PC-3 (cell line): ENCODE measurements around the gene SLC45A1. TPM values are rescaled to one million over a fixed set of nuclear protein-coding genes. Genes with fewer than 3 reads are reported as not detected.

Experiments
- ATAC-seq: fragments of 200-7000 bp; cut with Tn5 transposase; 2 replicates; pipeline ENCODE4 v1.9.1; 2020; ENCODE audit warnings: mild to moderate bottlenecking, moderate library complexity
- BruUV-seq: library from RNA; stranded (reverse); fragments of 400-500 nt; replicated peaks from 2 replicates; lab custom pipeline; 2021; lab: Mats Ljungman, UMichigan
- CTCF ChIA-PET: fragments of 300-600 bp; sonication (Branson Sonifier 250); formaldehyde crosslinking; loops from one replicate; lab custom pipeline; 2022; ENCODE audit warnings: antibody characterized with exemption; lab: Charles Lee
- POLR2A ChIA-PET: fragments of 300-600 bp; sonication (Branson Sonifier 250); formaldehyde crosslinking; loops from one replicate; lab custom pipeline; 2022; ENCODE audit warnings: antibody characterized with exemption; ENCODE audit not compliant: unreplicated experiment; lab: Charles Lee
- DNase-seq: peaks from one replicate; pipeline ENCODE4 v3.0.0-alpha.2; 2015
- H2AFZ ChIP-seq: fragments of 300-600 bp; sonication (generic); 2 replicates; pipeline ENCODE4 v1.6.0; 2016; ENCODE audit warnings: antibody characterized with exemption, low read length
- H3F3A ChIP-seq: fragments of 300-600 bp; sonication (generic); one replicate; pipeline ENCODE4 v1.6.0; 2017; ENCODE audit warnings: antibody characterized with exemption, low read length, control low read depth, mild to moderate bottlenecking; ENCODE audit not compliant: unreplicated experiment
- H3K27ac ChIP-seq: fragments of 300-600 bp; sonication (generic); 2 replicates; pipeline ENCODE4 v1.5.1; 2016; ENCODE audit warnings: mild to moderate bottlenecking, low read length
- H3K27me3 ChIP-seq: fragments of 300-600 bp; sonication (generic); 2 replicates; pipeline ENCODE4 v1.6.1; 2016; ENCODE audit warnings: low read length, mixed read lengths
- H3K36me3 ChIP-seq: fragments of 300-600 bp; sonication (generic); 2 replicates; pipeline ENCODE4 v1.6.1; 2016; ENCODE audit warnings: low read depth, mixed run types, low read length, mixed read lengths
- H3K4me1 ChIP-seq: fragments of 300-600 bp; sonication (generic); 2 replicates; pipeline ENCODE4 v1.5.1; 2016; ENCODE audit warnings: low read length; ENCODE audit not compliant: insufficient read depth
- H3K4me2 ChIP-seq: fragments of 300-600 bp; sonication (generic); 2 replicates; pipeline ENCODE4 v1.6.0; 2016; ENCODE audit warnings: low read length
- H3K4me3 ChIP-seq: fragments of 300-600 bp; sonication (generic); 2 replicates; pipeline ENCODE4 v1.5.1; 2016; ENCODE audit warnings: mild to moderate bottlenecking, low read length, mixed read lengths
- H3K79me2 ChIP-seq: fragments of 300-600 bp; sonication (generic); 2 replicates; pipeline ENCODE4 v1.6.1; 2017; ENCODE audit warnings: low read length, mixed read lengths
- H3K9ac ChIP-seq: fragments of 300-600 bp; sonication (generic); 2 replicates; pipeline ENCODE4 v1.6.0; 2016; ENCODE audit warnings: mild to moderate bottlenecking, low read length
- H3K9me2 ChIP-seq: fragments of 300-600 bp; sonication (generic); replicated peaks from 2 replicates; pipeline ENCODE4 v1.6.1; 2016; ENCODE audit warnings: mixed run types, low read length, mixed read lengths
- H3K9me3 ChIP-seq: fragments of 300-600 bp; sonication (generic); 2 replicates; pipeline ENCODE4 v1.6.1; 2016; ENCODE audit warnings: low read length, mixed read lengths
- H4K20me1 ChIP-seq: fragments of 300-600 bp; sonication (generic); 2 replicates; pipeline ENCODE4 v1.6.1; 2016; ENCODE audit warnings: low read length, mixed read lengths
- CTCF ChIP-seq: fragments of 300-600 bp; sonication (generic); conservative IDR thresholded peaks from 2 replicates; pipeline ENCODE4 v1.5.1; 2017; ENCODE audit warnings: antibody characterized with exemption, low read depth, mild to moderate bottlenecking, low read length
- EZH2 ChIP-seq: fragments of 300-600 bp; sonication (generic); IDR thresholded peaks from one replicate; pipeline ENCODE4 v1.6.1; 2017; ENCODE audit warnings: antibody characterized with exemption, mild to moderate bottlenecking, low read length; ENCODE audit not compliant: unreplicated experiment
- EZH2phosphoT487 ChIP-seq: fragments of 300-600 bp; sonication (generic); IDR thresholded peaks from 2 replicates; pipeline ENCODE4 v1.6.1; 2018; ENCODE audit warnings: mild to moderate bottlenecking, antibody characterized with exemption, low read length, borderline replicate concordance
- intact Hi-C: fragments of 100-400 bp; cut with micrococcal nuclease; formaldehyde crosslinking; loops from 2 replicates; pipeline ENCODE4 v1.9.0; 2023
- total RNA-seq: library from RNA; depleted of rRNA; stranded (reverse); fragments of >200 nt; gene quantifications from 2 replicates; pipeline ENCODE4 v1.2.3, GENCODE V29; 2014

The SLC45A1 gene
- total RNA-seq, 1 experiment from 2014 or later = 0.62 TPM

- no peak overlapping the region for H2AFZ ChIP-seq
- ChIA-PET CTCF (no interaction called here), POLR2A (no interaction called here)
- intact Hi-C loops = no loop called here
- no peak overlapping the region for H3K9ac ChIP-seq
- no peaks in the 10 kb centered on the region for H3K9me3 ChIP-seq
- H3K4me1 ChIP-seq = peaks cover 15% of the 10 kb centered on the region
- TF ChIP-seq EZH2phosphoT487 (no peak), CTCF (no peak), EZH2 (no peak)
- ATAC-seq (no peak), DNase-seq (no peak)
- H3K4me3 ChIP-seq = no peak overlapping the region
- H3K9me2 ChIP-seq = no peaks in the 10 kb centered on the region
- no peak overlapping the region for H3K27ac ChIP-seq
- no peaks in the 10 kb centered on the region for H4K20me1 ChIP-seq
- H3K4me2 ChIP-seq = no peak overlapping the region
- no peaks in the 10 kb centered on the region for H3K27me3 ChIP-seq
- H3F3A ChIP-seq = no peaks in the 10 kb centered on the region
- no peaks in the 10 kb centered on the region for H3K79me2 ChIP-seq
- no TSS peak for BruUV-seq
- H3K36me3 ChIP-seq = no peaks in the 10 kb centered on the region
These were observed 27.1 kb downstream of the SLC45A1 start for GRCh38 chr1:8344893-8345507.

- ChIA-PET POLR2A (no interaction called here), CTCF (no interaction called here)
These were observed 27.9 kb downstream of the SLC45A1 start for GRCh38 chr1:8345621-8346415.

More at GRCh38 chr1:8345621-8346415, 27.9 kb downstream of the SLC45A1 start:
- TF ChIP-seq EZH2 = no peak
- TF ChIP-seq CTCF = no peak
- TF ChIP-seq EZH2phosphoT487 = no peak
- Histone ChIP-seq H3K9me2 (no peaks in the 10 kb centered on the region), H3K27me3 (no peaks in the 10 kb centered on the region), H3K36me3 (no peaks in the 10 kb centered on the region), H3K4me2 (no peak overlapping the region), H3K9ac (no peak overlapping the region), H3K79me2 (no peaks in the 10 kb centered on the region), H3K4me3 (no peak overlapping the region), H4K20me1 (no peaks in the 10 kb centered on the region), H2AFZ (no peak overlapping the region), H3K27ac (no peak overlapping the region), H3K9me3 (no peaks in the 10 kb centered on the region), H3K4me1 (peaks cover 15% of the 10 kb centered on the region), H3F3A (no peaks in the 10 kb centered on the region)
- DNase-seq (no peak), ATAC-seq (no peak)
- BruUV-seq = no TSS peak
- intact Hi-C loops = no loop called here
